Fibroblast of the aortic adventitia (primary cell): ENCODE data around the gene ZNFX1. TPM values are rescaled to one million over a fixed set of nuclear protein-coding genes. Genes with fewer than 3 reads are reported as not detected.
"Not testable (repeated sequence)": the region's sequence is repeated elsewhere in the genome, so short reads cannot be mapped to it uniquely, and the experiment has no call there.

Experiments used
- DNase-seq: peaks from one replicate; pipeline ENCODE4 v3.0.0-alpha.2; 2010; ENCODE audit warnings: low read depth
- H3K4me3 ChIP-seq: 2 replicates; pipeline ENCODE4 v1.5.1; 2011; ENCODE audit warnings: low read depth, mild to moderate bottlenecking, control low read depth, low read length, moderate library complexity
- small RNA-seq: library from RNA; depleted of rRNA; stranded (forward); fragments of <200 nt; gene quantifications from one replicate; pipeline ENCODE3, GENCODE V24; 2012
- total RNA-seq: library from RNA; depleted of rRNA; stranded (reverse); fragments of >200 nt; gene quantifications from 2 replicates; pipeline ENCODE4 v1.2.3, GENCODE V29; 2012; ENCODE audit warnings: low replicate concordance
- TF ChIP-seq, protein P1 (sequence below): IDR thresholded peaks from 2 replicates; pipeline ENCODE4 v1.5.1; 2011; ENCODE audit warnings: mild to moderate bottlenecking, low read length, control low read depth, inconsistent platforms; ENCODE audit not compliant: insufficient read depth

Gene ZNFX1
- total RNA-seq, 1 donor: 54.5 TPM

DNA sequence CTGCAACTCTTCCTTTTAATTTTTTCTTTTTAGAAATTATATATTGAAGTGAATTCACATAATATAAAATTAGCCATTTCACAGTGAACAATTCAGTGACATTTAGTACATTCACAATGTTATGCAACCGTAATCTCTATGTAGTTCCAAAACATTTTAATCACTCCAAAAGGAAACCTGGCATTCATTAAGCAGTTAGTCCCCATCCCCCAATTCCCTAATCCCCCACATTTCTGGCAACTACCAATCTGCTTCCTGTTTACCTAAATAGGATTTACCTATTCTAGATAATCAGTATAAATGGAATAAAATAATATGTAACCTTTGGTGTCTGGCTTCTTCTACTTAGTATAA, 67.1 kb downstream of the ZNFX1 start:
- no peak for DNase-seq
- H3K4me3 ChIP-seq: no peak overlapping the region
- TF ChIP-seq, protein P1, sequence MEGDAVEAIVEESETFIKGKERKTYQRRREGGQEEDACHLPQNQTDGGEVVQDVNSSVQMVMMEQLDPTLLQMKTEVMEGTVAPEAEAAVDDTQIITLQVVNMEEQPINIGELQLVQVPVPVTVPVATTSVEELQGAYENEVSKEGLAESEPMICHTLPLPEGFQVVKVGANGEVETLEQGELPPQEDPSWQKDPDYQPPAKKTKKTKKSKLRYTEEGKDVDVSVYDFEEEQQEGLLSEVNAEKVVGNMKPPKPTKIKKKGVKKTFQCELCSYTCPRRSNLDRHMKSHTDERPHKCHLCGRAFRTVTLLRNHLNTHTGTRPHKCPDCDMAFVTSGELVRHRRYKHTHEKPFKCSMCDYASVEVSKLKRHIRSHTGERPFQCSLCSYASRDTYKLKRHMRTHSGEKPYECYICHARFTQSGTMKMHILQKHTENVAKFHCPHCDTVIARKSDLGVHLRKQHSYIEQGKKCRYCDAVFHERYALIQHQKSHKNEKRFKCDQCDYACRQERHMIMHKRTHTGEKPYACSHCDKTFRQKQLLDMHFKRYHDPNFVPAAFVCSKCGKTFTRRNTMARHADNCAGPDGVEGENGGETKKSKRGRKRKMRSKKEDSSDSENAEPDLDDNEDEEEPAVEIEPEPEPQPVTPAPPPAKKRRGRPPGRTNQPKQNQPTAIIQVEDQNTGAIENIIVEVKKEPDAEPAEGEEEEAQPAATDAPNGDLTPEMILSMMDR: no peak

DNA sequence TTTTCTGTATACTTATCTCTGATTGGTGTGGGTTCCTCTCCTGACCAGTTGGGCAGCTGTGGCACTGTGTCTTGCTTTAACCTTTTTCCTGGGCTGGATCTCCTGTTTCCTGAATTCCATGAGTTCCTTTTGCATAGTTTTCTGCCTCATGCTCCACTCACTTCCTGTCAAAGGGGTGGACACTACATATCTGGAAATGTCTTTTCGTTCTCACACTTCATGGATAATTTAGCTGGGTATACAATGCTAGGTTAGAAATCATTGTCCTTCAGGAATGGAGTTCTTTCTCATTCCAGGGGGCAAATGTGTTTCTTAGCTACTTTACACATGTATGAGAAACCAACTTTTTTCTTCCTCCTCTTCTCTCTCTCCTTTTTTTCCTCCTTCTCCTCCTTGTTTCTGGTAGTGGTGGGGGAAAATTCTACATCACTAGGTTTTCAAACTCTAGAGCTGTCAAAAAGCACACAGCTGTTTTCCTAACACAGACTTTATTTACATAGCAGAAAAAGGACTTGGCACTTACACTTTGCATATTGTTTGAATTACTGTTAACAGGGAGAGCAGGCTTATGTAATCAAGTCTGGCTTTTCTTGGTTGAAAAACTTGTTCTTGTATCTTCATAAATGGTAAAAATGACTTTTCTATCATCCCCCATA, 67.6 kb downstream of the ZNFX1 start:
- H3K4me3 ChIP-seq: no peak overlapping the region
- TF ChIP-seq, protein P1: no peak
- peak; percentile 66 for DNase-seq

- TF ChIP-seq, protein P1: no peak
- H3K4me3 ChIP-seq: no peak overlapping the region
- no peak for DNase-seq
Observed at GRCh38 chr20:49207076-49207475, 70.8 kb downstream of the ZNFX1 start.

DNA sequence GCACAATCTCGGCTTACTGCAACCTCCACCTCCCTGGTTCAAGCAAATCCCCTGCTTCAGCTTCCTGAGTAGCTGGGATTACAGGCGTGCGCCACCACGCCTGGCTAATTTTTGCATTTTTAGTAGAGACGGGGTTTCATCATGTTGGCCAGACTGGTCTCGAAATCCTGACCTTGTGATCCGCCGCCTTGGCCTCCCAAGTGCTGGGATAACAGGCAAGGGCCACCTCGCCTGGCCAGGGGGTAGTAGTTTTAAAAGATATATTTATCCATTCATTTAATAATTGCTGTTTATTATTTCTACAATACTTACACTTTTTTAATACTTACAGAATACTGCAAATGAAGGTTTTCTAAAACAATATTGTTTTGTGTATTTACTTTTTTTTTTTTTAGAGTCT, 74.1 kb downstream of the ZNFX1 start:
- TF ChIP-seq, protein P1: no peak
- DNase-seq: no peak

GRCh38 chr20:49203011-49203410, 74.8 kb downstream of the ZNFX1 start:
- TF ChIP-seq, protein P1: no peak
- no peak overlapping the region for H3K4me3 ChIP-seq
- DNase-seq: no peak

More for the DNA sequence above, 74.1 kb downstream of the ZNFX1 start:
- no peak overlapping the region for H3K4me3 ChIP-seq

DNA sequence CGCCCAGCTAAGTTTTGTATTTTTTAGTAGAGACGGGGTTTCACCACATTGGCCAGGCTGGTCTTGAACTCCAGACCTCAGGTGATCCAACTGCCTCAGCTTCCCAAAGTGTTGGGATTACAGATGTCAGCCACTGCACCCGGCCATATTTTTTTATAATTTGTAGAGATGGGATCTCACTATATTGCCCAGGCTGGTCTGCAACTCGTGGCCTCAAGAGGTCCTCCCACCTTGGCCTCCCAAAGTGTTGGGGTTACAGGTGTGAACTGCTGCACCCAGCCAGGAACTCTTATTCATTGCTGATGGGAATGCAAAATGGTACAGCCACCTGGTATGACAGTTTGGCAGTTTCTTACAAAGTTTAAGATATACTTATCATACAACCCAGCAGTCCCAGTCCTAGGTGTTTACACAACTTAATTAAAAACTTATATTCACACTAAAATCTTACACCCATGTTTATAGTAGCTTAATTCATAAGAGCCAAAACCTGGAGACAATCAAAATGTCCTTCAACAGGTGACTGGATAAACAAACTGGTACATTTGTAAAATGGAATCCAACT, 78.0 kb downstream of the ZNFX1 start:
- no peak overlapping the region for H3K4me3 ChIP-seq
- no peak for DNase-seq
- TF ChIP-seq, protein P1: no peak

- not testable (repeated sequence) for H3K4me3 ChIP-seq, DNase-seq
Observed at GRCh38 chr20:49192944-49193518, 84.8 kb downstream of the ZNFX1 start.

Small RNAs within 50 kb of the gene (small RNA-seq; reads per million reads assigned to genes)
- gene SNORD12B (525 reads per million, percentile 99 among the genes with 10 or more reads in this experiment), gene SNORD12C (390 reads per million, percentile 99 among the genes with 10 or more reads in this experiment)

Other genes with a start within 250 kb of the ZNFX1 start
- 33.6 and 154 TPM in 2 replicates for gene CSE1L, start 231.7 kb downstream of the ZNFX1 start, total RNA-seq
- gene STAU1, start 89.7 kb downstream of the ZNFX1 start, total RNA-seq: 60.0 and 63.8 TPM in 2 replicates
- 29.3 and 42.8 TPM in 2 replicates for gene DDX27, start 58.6 kb downstream of the ZNFX1 start, total RNA-seq
- 0.27 and 0.41 TPM in 2 replicates for gene KCNB1, start 204.6 kb upstream of the ZNFX1 start, total RNA-seq